HG03025 (cell line): ENCODE data around the gene SEL1L3.

Source experiments
- ATAC-seq: cut with Tn5 transposase; IDR thresholded peaks from one replicate; pipeline ENCODE4 v1.9.1; 2021; ENCODE audit warnings: mild to moderate bottlenecking, moderate library complexity; ENCODE audit not compliant: unreplicated experiment, low FRiP score

Gene SEL1L3

DNA sequence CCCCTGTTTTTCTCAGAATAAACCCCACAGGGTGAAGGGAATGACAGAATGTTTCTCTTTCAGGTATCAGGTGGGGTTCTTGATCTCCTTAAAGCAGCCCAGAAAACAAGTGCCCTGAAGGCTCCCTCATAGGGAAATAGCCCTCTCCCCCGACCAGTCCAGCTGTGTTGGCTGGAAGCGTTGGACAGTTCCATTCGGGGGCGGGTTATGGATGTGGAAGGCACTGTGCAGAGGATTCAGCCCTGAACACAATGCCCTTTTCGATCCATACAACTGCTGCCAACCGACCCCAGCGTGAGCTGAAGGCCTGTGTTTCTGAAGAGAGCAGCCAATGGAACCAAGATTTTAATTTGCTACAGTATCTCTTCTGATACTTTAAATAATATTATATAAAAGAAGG, 41.5 kb downstream of the SEL1L3 start:
- ATAC-seq: no peak

DNA sequence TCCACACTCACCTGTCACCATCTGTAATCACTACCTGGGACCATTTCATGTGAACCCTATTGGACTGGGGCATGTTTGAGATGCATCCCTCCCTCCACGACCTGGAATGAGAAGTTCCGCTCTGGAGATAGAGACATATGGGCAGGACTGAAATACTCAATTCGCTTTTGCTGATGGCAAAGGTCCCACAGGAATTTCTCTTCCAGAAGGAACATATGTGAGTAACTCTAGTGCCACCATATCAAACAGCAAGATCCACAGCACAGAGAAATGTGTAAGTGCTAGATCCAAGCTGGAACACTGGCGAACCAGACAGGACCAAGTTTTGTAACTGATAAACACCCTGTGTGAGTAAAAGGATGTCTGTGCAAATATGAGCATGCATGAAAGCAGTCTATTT, 43.9 kb downstream of the SEL1L3 start:
- ATAC-seq: no peak

DNA sequence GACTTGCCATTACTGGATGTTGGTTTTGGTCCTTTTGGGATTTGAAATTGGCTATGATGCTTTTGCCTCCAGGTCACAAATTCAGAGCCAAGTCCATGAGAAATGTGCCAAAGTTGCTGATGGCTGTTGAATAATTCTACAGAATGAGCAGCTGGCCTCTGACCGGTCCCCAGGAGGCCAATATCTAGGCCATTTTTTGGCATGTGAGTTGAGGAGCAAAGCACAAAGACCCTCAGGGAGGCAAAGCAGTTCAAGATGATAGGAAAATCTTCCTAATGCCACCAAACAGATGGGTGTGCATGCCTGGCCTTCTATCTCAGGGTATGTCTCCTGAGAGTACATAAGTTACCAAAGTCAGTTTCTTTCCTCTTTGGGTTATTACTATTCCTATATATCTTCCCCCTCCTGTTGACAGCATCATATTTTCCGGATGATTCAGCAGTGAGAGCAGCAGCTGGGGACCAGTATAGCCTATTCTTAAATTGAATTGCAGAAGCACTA, 44.4 kb downstream of the SEL1L3 start:
- no peak for ATAC-seq

DNA sequence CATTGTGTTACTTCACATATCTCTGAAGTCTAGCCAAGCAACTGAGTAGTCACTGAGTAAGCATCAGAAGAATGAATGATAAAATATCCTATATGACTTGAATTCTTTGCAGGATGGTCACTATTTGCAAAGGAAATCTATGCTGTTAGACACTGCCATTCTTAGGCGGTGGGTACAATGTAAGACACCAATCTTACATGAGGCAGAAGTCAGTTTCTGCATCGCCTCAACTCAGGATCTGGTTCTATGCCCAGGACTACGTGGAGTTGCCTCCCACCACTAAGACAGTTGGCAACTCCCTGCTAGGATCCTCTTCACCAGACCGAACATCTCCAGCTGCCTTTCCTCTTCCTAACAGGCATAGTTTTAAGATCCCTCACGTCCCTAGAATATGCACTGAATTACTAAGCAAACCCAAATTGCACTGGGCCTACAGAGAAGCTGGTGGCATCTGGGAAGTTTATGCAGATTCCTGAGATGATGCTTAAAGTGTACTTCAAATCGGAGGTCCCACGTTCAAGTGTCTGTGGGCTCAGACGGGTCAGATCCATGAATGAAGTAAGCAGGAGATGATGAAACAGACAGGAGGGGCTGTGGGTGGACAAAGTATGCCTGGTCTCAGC, 45.6 kb downstream of the SEL1L3 start:
- ATAC-seq: no peak

- no peak for ATAC-seq
Measured at GRCh38 chr4:25816591-25817058, 46.2 kb downstream of the SEL1L3 start.

DNA sequence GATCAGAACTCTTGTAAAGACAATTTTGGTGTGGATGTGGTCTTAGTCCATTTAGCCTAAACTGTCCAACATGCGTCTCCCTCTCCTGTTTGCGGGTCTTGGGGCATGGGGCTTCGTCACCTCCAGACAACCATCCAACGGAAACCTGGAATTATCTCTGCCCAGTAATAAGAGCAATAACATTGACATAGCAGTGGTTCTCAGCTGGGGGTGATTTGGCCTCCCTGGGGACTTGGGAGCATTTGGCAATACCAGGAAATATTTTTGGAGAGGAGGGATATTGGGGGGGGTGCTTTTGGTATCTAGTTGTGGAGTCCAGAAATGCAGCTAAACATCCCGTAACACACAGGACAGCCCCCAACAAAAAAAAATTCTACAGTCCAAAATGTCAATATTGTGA, 47.2 kb downstream of the SEL1L3 start:
- no peak for ATAC-seq

DNA sequence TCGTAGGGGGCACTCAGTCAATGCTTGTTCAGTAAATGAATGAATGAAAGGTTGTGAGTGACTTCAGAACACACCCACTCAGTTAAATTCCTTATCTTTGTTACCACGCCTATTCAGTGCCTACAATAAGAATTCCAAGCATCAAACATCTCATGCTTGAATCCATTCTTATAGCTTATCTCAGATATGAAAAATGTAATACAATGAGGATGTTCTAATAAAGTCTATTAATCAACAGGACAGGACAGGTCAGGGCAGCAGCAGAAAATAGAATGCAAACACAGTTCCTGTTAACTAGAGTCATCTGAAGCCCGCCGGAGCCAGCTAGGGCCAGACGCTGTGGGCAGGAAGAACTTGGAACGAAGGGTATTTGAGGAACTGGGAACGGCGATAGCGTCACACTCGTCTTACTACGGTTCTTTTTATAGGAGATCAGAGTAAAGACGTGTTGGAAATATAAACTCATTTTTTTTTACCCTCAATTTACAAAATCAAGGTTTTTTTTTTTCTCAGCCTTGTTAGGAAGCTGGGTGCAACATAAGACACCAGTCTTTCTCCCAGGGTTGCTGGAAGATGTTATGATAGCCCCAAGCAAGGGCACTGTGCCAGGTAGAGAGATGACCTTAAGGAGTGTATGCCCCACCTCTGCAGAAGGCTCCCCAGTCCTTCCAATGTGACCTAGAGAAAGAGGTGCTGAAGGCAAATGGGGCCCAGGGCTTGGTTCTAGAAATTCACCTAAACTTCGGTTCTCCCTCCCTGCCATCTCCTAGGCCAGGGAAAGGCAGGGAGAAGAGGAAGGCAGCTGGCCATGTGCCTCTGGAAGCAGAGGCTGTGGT, 48.3 kb downstream of the SEL1L3 start:
- no peak for ATAC-seq

- no peak for ATAC-seq
Measured at GRCh38 chr4:25813448-25814106, 49.2 kb downstream of the SEL1L3 start.

DNA sequence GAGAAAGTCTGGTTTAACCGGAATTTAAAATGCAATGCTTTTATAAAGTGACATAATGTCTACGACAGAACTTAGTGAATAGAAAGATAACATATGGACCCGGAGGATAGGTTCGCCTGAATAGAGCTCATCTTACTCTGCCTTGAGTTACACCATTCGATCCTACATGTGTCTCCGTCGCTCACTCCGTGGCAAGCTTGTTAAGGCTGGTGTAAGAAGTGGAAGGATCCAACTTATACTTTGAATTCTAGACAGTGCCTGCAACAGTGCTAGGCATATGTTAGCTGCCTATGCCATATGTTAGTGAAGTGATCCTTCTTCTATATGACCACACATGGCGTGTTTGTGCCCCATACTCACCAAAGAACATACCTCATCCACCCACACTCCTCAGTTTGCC, 50.9 kb downstream of the SEL1L3 start:
- ATAC-seq: no peak

GRCh38 chr4:25811374-25811690, 51.5 kb downstream of the SEL1L3 start:
- ATAC-seq: no peak

GRCh38 chr4:25810461-25811373, 52.1 kb downstream of the SEL1L3 start:
- no peak for ATAC-seq

GRCh38 chr4:25809996-25810395, 52.8 kb downstream of the SEL1L3 start:
- ATAC-seq: no peak

DNA sequence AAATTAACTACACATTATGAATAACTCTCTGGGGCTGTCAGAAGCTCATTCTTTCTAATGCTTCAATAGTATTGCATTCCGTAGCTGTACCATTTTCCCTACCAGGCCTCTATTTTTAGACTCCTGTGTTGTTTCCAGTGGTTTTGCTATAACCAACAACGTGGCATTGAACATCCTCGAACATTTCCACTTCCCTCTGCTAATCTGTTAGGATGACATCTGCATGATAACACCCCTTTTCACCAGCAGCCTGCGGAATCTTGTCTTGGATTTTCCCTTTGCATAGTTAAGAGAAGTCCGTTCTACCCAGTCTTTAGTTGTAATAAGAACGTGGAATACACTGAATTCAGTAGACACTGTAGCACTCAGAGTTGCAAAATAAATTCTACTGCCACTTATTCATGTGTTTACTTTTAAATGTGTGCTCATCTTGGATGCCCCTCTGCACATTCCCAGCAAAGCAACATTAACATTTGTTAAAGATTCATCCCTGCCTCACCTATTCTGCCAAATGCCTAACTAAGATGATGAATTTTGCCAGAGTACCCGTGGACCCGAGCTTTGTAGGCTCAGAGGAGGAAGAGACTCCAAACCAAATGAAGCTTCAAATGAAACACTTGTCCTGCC, 55.6 kb downstream of the SEL1L3 start:
- no peak for ATAC-seq

GRCh38 chr4:25805255-25805860, 57.4 kb downstream of the SEL1L3 start:
- no peak for ATAC-seq

- no peak for ATAC-seq
Measured at GRCh38 chr4:25803720-25804225, 59.0 kb downstream of the SEL1L3 start.

GRCh38 chr4:25801594-25801993, 61.2 kb downstream of the SEL1L3 start:
- ATAC-seq: no peak

DNA sequence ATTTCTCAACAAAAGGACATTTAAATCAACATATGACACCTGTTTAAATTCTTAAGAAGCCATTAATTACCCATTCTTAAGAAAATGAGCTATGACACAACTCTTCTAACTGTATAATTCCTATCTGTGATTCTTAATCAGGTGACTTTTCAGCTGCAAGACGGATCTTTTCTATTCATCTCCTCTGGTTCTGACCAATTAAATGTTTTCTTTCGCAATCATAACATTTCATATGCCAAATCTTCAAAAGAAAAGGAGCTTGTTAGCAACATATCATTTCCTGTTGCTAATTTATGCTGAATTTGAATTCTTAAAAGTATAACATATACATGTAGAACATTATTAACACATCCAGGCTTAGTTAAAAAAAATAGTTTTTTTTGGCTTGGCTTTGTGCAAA, 62.5 kb downstream of the SEL1L3 start:
- no peak for ATAC-seq

DNA sequence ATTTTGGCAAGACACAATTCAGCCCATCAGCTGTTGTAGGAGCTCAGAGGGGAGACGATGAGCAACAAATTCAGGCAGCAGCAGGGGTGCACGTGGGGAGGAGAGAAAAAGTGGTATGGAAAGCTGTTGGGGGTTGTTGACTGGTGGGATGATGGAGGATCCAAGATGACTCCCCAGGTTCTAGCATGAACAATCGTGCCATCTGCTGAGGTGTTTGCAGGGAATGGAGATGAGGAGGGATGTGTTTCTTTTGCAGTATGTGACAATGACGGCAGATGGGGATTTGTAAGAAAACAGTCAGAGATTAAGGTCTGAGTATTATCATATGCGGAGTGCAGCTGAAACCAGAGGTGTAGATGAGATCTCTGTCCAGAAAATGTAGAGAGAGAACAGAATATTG, 63.3 kb downstream of the SEL1L3 start:
- no peak for ATAC-seq

DNA sequence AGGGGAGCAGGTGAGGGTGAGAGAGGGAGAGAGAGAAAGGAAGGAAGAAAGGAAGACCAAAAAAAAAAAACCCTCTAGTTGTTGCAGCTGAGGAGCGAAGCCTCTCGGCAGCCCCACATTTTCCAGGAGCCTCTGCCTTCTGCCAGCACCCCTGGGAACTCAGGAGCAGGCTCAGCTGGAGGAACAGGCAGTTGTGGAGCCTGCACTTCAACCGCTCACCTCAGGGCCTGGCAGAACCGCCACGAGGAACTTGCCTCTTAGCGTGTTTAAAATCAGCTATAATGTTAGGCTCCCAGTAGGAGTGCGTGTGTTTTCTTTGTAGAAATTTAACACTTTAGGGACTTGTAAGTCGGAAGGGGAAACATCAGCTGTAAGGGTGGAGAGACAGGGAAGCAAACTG, 65.7 kb downstream of the SEL1L3 start:
- ATAC-seq: no peak
